ENCODE measurements around the gene IQGAP2. TPM values are rescaled to one million over a fixed set of nuclear protein-coding genes. Genes with fewer than 3 reads are reported as not detected.

Gene IQGAP2
- polyA plus RNA-seq, 4 donors, result 67.9 to 97.7 (median 83.5) TPM

DNA sequence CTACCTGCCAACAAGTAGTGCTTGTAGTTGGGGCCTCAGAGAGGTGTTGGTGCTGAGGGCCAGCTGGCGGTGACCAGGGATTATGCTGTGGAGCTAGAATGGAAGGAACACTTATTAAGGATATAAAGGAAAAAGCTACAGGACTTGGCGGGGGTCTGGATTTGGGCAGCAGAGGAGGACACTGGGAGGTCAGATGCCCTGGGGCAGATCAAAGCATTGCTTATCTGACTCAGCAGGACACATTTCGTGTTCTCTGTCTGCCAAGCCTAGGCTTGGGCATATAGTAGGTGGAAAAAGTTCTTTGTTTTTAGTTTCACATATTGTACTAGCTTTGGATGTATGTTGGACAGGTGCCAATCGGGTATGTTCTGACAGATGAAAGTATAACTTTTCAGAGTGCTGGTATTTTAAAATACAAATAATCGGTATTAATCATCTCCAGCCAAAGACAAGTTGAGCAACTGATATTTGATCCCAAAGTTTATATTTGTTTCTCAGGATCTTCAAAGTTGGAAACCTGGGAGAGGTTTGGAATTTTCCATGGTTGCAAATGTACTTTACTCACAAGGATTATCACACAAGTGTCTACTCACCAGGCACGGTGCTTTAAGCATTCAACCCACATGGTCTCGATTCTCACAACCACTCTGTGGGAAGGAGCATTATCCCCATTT is 69.4 kb downstream of the IQGAP2 start:
- DNase-seq (ENCODE audit: low read depth in 4 of 4, low spot score in 3 of 4), result no peak

DNA sequence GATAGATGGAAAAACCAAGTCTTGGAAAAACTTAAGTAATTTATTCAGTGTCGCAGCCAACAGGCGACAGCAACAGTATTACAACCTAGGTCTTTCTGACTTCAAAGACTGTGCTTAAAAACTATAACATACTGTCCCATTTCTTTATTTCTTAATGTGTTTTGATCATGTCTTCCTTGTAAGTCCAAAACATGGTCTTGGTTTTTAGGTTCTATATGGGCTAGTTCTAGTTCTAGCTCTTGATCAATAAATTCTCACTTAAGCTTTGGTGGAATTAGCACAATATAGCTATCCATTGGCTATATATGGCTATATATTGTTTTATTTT is 69.9 kb downstream of the IQGAP2 start:
- DNase-seq (ENCODE audit: low read depth in 4 of 4, low spot score in 3 of 4), result no peak

DNA sequence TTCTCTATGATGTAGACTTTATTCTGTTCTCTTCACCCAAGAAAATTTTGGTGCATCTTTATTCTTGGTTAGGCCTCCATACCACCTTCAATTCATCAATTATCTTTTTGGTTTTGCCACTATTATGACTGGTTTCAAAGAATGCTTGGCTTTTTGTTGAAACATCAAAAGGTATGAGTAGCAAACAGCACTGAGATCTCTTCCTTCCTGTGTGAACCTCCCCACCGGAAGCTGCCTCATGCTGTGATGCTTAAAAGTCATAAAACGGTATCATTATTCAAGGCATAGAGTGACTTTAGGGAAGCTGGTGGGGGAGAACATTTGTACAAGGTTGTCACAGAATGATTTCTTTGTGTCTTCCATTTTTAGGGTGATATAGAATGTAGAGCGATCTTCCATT is 70.6 kb downstream of the IQGAP2 start:
- DNase-seq (ENCODE audit: low read depth in 4 of 4, low spot score in 3 of 4), result no peak

DNA sequence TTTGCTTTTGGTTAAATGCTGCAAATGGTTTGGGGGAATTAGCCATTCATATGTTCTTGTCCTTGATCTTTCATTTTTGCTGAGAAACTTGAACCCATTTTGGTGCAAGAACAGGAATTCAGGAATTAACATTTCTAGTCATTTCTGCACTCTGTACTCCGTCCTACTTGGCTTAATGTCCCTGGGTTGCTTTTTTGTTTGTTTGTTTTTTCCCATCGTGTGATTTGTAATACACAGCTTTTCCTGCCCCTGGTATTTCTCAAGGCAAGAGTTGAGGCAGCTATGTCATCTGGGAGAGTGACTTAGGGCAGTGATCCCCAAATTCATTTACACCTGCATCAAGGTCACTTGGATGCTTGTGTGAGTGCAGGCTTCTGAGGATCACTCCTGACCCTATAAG is 71.3 kb downstream of the IQGAP2 start:
- DNase-seq (ENCODE audit: low read depth in 4 of 4, low spot score in 3 of 4), result no peak

GRCh38 chr5:76475385-76475784 is 72.3 kb downstream of the IQGAP2 start:
- no peak for DNase-seq (ENCODE audit: low read depth in 4 of 4, low spot score in 3 of 4)

- DNase-seq (ENCODE audit: low read depth in 4 of 4, low spot score in 3 of 4), result no peak
Measured at GRCh38 chr5:76475936-76476335, 72.9 kb downstream of the IQGAP2 start.

- no peak for DNase-seq (ENCODE audit: low read depth in 4 of 4, low spot score in 3 of 4)
Measured at GRCh38 chr5:76476474-76477038, 73.5 kb downstream of the IQGAP2 start.

DNA sequence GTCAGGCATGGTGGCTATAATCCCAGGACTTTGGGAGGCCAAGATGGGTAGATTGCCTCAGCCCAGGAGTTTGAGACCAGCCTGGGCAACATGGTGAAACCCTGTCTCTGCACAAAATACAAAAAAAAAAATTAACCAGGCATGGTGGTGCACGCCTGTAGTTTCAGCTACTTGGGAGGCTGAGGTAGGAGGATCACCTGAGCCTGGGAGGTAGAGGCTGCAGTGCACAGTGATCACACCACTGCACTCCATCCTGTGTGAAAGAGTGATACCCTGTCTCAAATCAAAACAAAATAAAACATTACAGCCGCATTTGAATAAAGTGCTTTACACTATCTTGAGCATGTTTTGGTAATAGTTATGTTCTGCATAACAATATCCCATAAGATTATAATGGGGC is 74.0 kb downstream of the IQGAP2 start:
- DNase-seq (ENCODE audit: low read depth in 4 of 4, low spot score in 3 of 4), result no peak

DNA sequence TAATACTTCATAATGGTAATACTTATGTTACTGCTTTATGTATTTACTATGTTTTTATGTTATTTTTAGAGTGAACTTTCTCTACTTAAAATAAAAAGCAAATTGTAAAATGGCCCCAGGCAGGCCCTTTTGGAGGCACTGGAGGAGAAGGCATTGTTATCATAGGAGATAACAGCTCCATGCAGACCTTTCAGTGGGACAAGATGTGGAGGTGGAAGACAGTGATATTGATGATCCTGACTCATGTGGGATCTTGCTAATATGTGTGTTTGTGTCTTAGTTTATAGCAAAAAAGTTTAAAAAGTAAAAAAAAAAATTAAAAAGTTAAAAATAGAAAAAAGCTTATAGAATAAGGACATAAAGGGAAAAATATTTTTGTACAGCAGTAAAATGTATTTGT is 74.5 kb downstream of the IQGAP2 start:
- no peak for DNase-seq (ENCODE audit: low read depth in 4 of 4, low spot score in 3 of 4)

DNA sequence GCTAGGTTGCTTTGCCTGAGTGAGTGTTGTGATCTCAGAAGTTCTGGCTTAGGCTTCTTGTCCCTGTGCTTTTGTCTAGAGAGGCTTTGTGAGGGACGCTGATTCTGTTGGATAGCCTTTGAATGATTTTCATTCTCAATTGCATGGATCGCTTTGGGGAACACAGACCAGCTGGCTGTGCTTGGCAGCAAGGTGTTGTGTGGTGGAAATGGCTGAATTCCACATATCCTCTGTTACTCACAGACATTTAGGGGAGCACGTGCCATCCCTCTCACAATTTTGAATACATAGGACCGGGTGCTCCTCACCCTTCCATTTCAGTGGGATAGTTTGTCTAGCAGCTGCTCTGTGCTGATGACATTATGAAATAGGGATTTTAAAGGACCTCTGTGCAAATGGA is 76.2 kb downstream of the IQGAP2 start:
- no peak for DNase-seq (ENCODE audit: low read depth in 4 of 4, low spot score in 3 of 4)

GRCh38 chr5:76479973-76480667 is 77.0 kb downstream of the IQGAP2 start:
- DNase-seq (ENCODE audit: low read depth in 4 of 4, low spot score in 3 of 4), result no peak

DNA sequence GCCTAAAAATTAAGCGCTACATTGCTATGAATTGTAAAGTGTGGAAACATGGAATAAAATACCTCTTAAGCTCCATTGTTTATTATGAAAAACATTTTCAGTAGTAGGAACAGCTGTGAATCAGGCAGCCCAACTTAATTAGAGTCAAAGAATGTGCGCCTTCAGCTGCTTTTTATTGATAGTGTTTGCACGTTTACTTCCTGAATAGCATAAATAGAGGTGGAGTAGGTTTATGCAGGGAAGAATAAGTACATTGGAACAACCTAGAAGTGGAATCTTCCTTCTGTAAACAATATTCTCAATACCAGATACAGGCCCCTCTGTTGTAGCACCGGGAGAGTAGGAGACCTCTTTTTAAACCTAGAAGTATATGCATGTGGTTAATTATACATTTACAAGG is 79.9 kb downstream of the IQGAP2 start:
- DNase-seq (ENCODE audit: low read depth in 4 of 4, low spot score in 3 of 4), result no peak

DNA sequence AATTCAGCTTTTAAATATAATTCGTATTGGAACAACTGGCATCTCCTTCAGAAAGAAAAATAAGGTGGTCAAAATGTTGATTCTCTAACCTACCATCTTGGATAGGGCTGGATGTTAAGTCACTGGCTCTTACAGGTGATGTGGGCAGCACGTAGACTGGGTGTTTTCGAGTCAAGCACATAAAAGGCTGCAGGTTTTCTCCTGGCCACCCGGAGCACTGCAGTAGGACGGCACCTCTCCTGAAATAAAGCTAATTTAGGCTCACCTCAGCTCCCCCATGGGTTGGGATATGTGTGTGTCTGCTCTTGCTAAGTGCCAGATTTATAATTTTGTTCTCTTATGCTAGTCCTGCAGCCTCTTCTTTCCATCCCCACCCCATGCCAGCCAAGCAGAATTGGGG is 80.3 kb downstream of the IQGAP2 start:
- no peak for DNase-seq (ENCODE audit: low read depth in 4 of 4, low spot score in 3 of 4)

DNA sequence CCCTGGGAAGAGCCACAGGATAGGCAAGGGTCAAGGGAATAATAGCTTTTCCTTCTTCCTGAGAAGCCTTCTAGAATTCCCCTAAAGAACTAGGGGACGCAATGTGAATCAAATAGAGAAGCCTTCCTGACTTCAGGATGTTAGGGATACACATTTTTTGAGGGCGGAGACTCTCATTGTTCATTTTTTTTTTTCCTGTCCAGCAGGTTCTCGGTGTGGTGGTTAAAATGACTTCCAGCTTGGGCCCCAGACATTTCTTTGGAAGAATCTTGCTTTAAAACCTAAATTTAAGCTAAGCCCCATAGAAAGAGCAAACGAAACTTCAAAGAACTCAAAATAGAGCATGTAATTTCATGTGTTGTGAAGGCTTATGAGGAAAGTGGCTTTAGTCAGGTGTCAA is 80.8 kb downstream of the IQGAP2 start:
- no peak for DNase-seq (ENCODE audit: low read depth in 4 of 4, low spot score in 3 of 4)

- DNase-seq (ENCODE audit: low read depth in 4 of 4, low spot score in 3 of 4), result no peak
Measured at GRCh38 chr5:76485511-76485910, 82.4 kb downstream of the IQGAP2 start.

DNA sequence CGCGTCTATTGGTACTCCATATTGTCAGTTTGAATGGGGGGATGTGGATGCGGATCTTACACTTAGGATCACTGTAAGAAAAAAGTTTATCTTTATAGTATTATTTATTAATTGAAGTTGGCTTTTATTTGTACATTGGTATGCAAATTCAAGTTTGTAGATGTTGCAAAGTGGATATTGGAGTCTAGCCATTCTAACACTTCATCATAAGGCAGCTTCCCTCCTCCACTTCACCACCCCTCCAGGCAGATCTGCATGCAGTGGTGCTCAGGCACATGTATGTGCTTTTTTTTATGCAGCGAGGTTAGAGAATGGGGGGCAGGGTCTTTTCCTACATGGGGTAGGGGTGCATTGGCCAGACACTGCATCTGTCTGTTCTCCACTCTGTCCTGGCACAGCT is 84.3 kb downstream of the IQGAP2 start:
- DNase-seq (ENCODE audit: low read depth in 4 of 4, low spot score in 3 of 4), result no peak

GRCh38 chr5:76487821-76488220 is 84.7 kb downstream of the IQGAP2 start:
- DNase-seq (ENCODE audit: low read depth in 4 of 4, low spot score in 3 of 4), result no peak

DNA sequence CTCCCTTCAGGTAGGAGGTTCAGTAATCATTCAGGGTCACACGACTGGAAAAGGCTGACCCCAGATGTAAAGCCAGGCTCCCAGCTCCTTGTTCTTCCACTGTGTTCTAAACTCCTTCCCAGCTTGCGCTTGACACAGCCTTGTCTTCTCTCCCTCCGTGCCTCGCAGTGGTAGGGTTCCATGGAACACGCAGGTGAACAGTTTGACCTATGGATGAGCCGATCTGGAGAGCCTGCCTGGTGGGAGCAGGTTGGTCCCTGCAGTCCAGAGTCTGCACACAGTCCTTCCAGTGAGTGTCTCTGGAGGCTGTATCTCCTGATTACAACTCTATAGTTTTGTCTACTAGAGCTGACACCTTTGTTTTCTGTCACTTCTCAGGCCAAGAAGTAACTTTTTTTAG is 85.9 kb downstream of the IQGAP2 start:
- DNase-seq (ENCODE audit: low read depth in 4 of 4, low spot score in 3 of 4), result no peak

- no peak for DNase-seq (ENCODE audit: low read depth in 4 of 4, low spot score in 3 of 4)
Measured at GRCh38 chr5:76489877-76490688, 87.0 kb downstream of the IQGAP2 start.

- DNase-seq (ENCODE audit: low read depth in 4 of 4, low spot score in 3 of 4), result no peak
Measured at GRCh38 chr5:76490960-76491359, 87.9 kb downstream of the IQGAP2 start.

DNA sequence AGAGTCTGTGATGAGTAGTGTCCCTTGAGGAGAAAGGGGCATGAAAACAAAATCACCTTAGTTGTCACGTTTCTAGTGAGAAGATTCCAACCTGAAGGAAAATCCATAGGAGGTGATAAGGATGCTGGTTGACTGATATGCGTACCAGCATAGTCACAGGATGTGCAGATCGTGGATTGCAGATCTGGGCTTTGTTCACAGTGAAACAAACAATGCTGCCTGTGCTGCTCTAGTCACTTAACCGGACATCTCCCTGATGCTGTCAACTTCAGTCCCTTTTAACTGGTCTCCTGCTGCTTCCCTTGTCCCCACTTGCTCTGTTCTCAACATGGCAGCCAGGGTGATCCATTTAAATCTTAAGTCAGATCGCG is 89.7 kb downstream of the IQGAP2 start:
- DNase-seq (ENCODE audit: low read depth in 4 of 4, low spot score in 3 of 4), result no peak
